ENCODE results near the gene TIE1. TPM values are rescaled to one million over a fixed set of nuclear protein-coding genes. Genes with fewer than 3 reads are reported as not detected.

TIE1 gene
- polyA plus RNA-seq, 3 donors: 0.16 TPM; not detected in 2

GRCh38 chr1:43363935-43364525, 63.2 kb downstream of the TIE1 start:
- TF ChIP-seq CTCF (IDR thresholded peaks at IDR 0.05): no peak
- Mint-ChIP-seq H3K27me3 (ENCODE audit: low read depth in 3 of 3) (no peaks in the 10 kb centered on the region), H3K27ac (peak overlapping the region in 5 of 7 donors; percentile 47 to 91 (median 82)), H3K4me1 (peaks cover 85% of the 10 kb centered on the region), H3K4me3 (no peak overlapping the region), H3K9me3 (peaks cover 0 to 1% (median 0%) of the 10 kb centered on the region in 7 donors), H3K36me3 (peaks cover 55 to 62% of the 10 kb centered on the region in 2 donors)
- Histone ChIP-seq H2AFZ (ENCODE audit: insufficient read depth, low read depth, low read length, poor library complexity, severe bottlenecking) (no peak overlapping the region), H3K79me2 (ENCODE audit: insufficient read depth, low read length) (peaks cover 89% of the 10 kb centered on the region), H3K27me3 (ENCODE audit: control insufficient read depth in 2 of 2, insufficient read depth in 2 of 2, low read length in 2 of 2) (no peaks in the 10 kb centered on the region), H3K4me2 (replicated peaks; ENCODE audit: extremely low read depth, low read length, poor library complexity, severe bottlenecking) (no peak overlapping the region), H3K4me1 (ENCODE audit: control insufficient read depth in 1 of 2, insufficient read depth in 2 of 2, low read length in 2 of 2) (peaks cover 64 to 93% of the 10 kb centered on the region in 2 donors), H3K9me3 (replicated peaks in 1 of 2; ENCODE audit: control insufficient read depth in 1 of 2, insufficient read depth in 1 of 2, low read length in 2 of 2) (no peaks in the 10 kb centered on the region), H3K27ac (ENCODE audit: low read depth in 1 of 2, low read length in 2 of 2) (peak overlapping the region in 1 of 2 donors; percentile 97), H3K4me3 (replicated peaks in 1 of 3; ENCODE audit: low read depth in 2 of 3, low read length in 3 of 3) (no peak overlapping the region), H4K20me1 (ENCODE audit: insufficient read depth, low read length) (peaks cover 72% of the 10 kb centered on the region), H3K36me3 (replicated peaks in 1 of 2; ENCODE audit: control insufficient read depth in 1 of 2, insufficient read depth in 2 of 2, low read length in 2 of 2) (peaks cover 47 to 62% of the 10 kb centered on the region in 2 donors), H3K9ac (ENCODE audit: insufficient read depth, low read length, poor library complexity, severe bottlenecking) (no peak overlapping the region)
- intact Hi-C loops (cut with micrococcal nuclease): loop anchor here in 1 of 2 donors (10.0 kb wide), 1 partner anchor 189 kb away; the partner anchor contains the start of genes CFAP57 and EBNA1BP2
- 90% methylated on average over 5 of the region's 5 CpGs for WGBS (ENCODE audit: insufficient coverage)
- no peak for DNase-seq

DNA sequence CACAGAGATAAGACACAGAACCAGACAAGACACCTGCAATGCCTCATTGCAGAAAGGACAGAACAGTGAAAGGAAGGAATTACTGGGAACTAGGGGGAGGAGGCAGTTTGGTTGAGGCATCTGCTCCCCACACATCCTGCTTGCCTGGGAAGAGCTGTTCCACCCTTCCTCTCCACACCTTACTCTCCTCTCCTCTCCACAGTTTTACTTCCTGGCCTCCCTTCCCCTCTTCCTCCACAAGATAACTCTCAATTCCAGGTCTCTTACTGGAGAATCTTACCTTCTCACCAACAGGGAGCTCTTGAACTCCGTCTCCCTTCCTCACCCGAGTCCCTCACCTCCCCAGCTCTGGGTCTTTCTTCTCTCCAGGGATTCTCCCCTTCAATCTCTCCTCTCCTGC, 64.9 kb downstream of the TIE1 start:
- Mint-ChIP-seq H3K27me3 (ENCODE audit: low read depth in 3 of 3) (no peaks in the 10 kb centered on the region), H3K4me3 (peak overlapping the region in 1 of 2 donors; percentile 55), H3K36me3 (peaks cover 50 to 58% of the 10 kb centered on the region in 2 donors), H3K4me1 (peaks cover 75% of the 10 kb centered on the region), H3K9me3 (peaks cover 0 to 1% (median 0%) of the 10 kb centered on the region in 7 donors), H3K27ac (peak overlapping the region in 6 of 7 donors; percentile 49 to 95 (median 86))
- DNase-seq: no peak
- 90% methylated on average over 2 of the region's 2 CpGs for WGBS (ENCODE audit: insufficient coverage)
- no peak overlapping the region for H2AFZ ChIP-seq (ENCODE audit: insufficient read depth, low read depth, low read length, poor library complexity, severe bottlenecking)
- H3K36me3 ChIP-seq (replicated peaks in 1 of 2; ENCODE audit: control insufficient read depth in 1 of 2, insufficient read depth in 2 of 2, low read length in 2 of 2): peaks cover 47 to 54% of the 10 kb centered on the region in 2 donors
- no peaks in the 10 kb centered on the region for H3K9me3 ChIP-seq (replicated peaks in 1 of 2; ENCODE audit: control insufficient read depth in 1 of 2, insufficient read depth in 1 of 2, low read length in 2 of 2)
- peak overlapping the region; percentile 18 to 97 for H3K27ac ChIP-seq (ENCODE audit: low read depth in 1 of 2, low read length in 2 of 2)
- peak overlapping the region in 1 of 3 experiments; percentile 98 for H3K4me3 ChIP-seq (replicated peaks in 1 of 3; ENCODE audit: low read depth in 2 of 3, low read length in 3 of 3)
- H3K27me3 ChIP-seq (ENCODE audit: control insufficient read depth in 2 of 2, insufficient read depth in 2 of 2, low read length in 2 of 2): no peaks in the 10 kb centered on the region
- H4K20me1 ChIP-seq (ENCODE audit: insufficient read depth, low read length): peaks cover 57% of the 10 kb centered on the region
- intact Hi-C loops (cut with micrococcal nuclease): loop anchor here in 1 of 2 donors (10.0 kb wide), 1 partner anchor 191 kb away; the partner anchor contains the start of genes CFAP57 and EBNA1BP2
- H3K9ac ChIP-seq (ENCODE audit: insufficient read depth, low read length, poor library complexity, severe bottlenecking): peak overlapping the region; percentile 96
- peak overlapping the region; percentile 92 for H3K4me2 ChIP-seq (replicated peaks; ENCODE audit: extremely low read depth, low read length, poor library complexity, severe bottlenecking)
- peaks cover 77% of the 10 kb centered on the region for H3K79me2 ChIP-seq (ENCODE audit: insufficient read depth, low read length)
- TF ChIP-seq CTCF (IDR thresholded peaks at IDR 0.05): no peak
- H3K4me1 ChIP-seq (ENCODE audit: control insufficient read depth in 1 of 2, insufficient read depth in 2 of 2, low read length in 2 of 2): peaks cover 50 to 79% of the 10 kb centered on the region in 2 donors

All from CD14-positive monocyte (primary cell).